ENCODE results near the gene SLC25A11.
A peak's percentile ranks its signal among the peaks of the same experiment; 100 is the strongest.

The SLC25A11 gene

GRCh38 chr17:4939796-4940554, at the start of gene SLC25A11, which contains the start of gene RNF167:
Gene SLC25A11 (minus strand): TSS chr17:4940046. CDS start chr17:4939910, 136 bp downstream.
Gene RNF167 (plus strand): TSS chr17:4940268. CDS start chr17:4940910, 642 bp downstream.
- DNase-seq (ENCODE audit: low read depth, low spot score): peak; percentile 99

GRCh38 chr17:4987767-4988567, 48.1 kb upstream of the SLC25A11 start:
- DNase-seq (ENCODE audit: low read depth, low spot score): no peak

- peak; percentile 85 for DNase-seq (ENCODE audit: low read depth, low spot score)
These were observed 47.3 kb upstream of the SLC25A11 start, which contains the start of gene CAMTA2 for GRCh38 chr17:4986951-4987766. Gene CAMTA2 (minus strand): TSS chr17:4987675. CDS start chr17:4986222, 1,453 bp downstream.

GRCh38 chr17:4986403-4986802, 46.6 kb upstream of the SLC25A11 start:
- no peak for DNase-seq (ENCODE audit: low read depth, low spot score)

GRCh38 chr17:4982305-4982704, 42.5 kb upstream of the SLC25A11 start:
- DNase-seq (ENCODE audit: low read depth, low spot score): no peak

- DNase-seq (ENCODE audit: low read depth, low spot score): peak; percentile 70
These were observed 40.9 kb upstream of the SLC25A11 start for GRCh38 chr17:4980644-4981216.

GRCh38 chr17:4978726-4979125, 38.9 kb upstream of the SLC25A11 start:
- DNase-seq (ENCODE audit: low read depth, low spot score): no peak

- no peak for DNase-seq (ENCODE audit: low read depth, low spot score)
These were observed 34.3 kb upstream of the SLC25A11 start for GRCh38 chr17:4974115-4974670.

GRCh38 chr17:4973256-4974114, 33.6 kb upstream of the SLC25A11 start:
- no peak for DNase-seq (ENCODE audit: low read depth, low spot score)

- DNase-seq (ENCODE audit: low read depth, low spot score): no peak
These were observed 32.9 kb upstream of the SLC25A11 start for GRCh38 chr17:4972752-4973151.

GRCh38 chr17:4972322-4972721, 32.5 kb upstream of the SLC25A11 start:
- no peak for DNase-seq (ENCODE audit: low read depth, low spot score)

- no peak for DNase-seq (ENCODE audit: low read depth, low spot score)
These were observed 32.0 kb upstream of the SLC25A11 start for GRCh38 chr17:4971826-4972225.

GRCh38 chr17:4970273-4970672, 30.4 kb upstream of the SLC25A11 start:
- DNase-seq (ENCODE audit: low read depth, low spot score): no peak

GRCh38 chr17:4969551-4970173, 29.8 kb upstream of the SLC25A11 start:
- DNase-seq (ENCODE audit: low read depth, low spot score): no peak

- peak; percentile 56 for DNase-seq (ENCODE audit: low read depth, low spot score)
These were observed 29.3 kb upstream of the SLC25A11 start for GRCh38 chr17:4969047-4969550.

- peak; percentile 68 for DNase-seq (ENCODE audit: low read depth, low spot score)
These were observed 28.7 kb upstream of the SLC25A11 start for GRCh38 chr17:4968486-4969046.

GRCh38 chr17:4967539-4968485, 28.0 kb upstream of the SLC25A11 start, which contains the start of gene SPAG7:
Gene SPAG7 (minus strand): TSS chr17:4967817. CDS start chr17:4967804, 13 bp downstream.
- DNase-seq (ENCODE audit: low read depth, low spot score): peak; percentile 99

Measured in ELF-1 (cell line).